NB4 (cell line): ENCODE data around the gene LRRC42.

Experiments
- POLR2A ChIP-seq: IDR thresholded peaks from 2 replicates; pipeline ENCODE4 v1.6.1; 2011; ENCODE audit warnings: mild to moderate bottlenecking; ENCODE audit not compliant: insufficient read length; ENCODE audit errors: extremely low read depth
- TF ChIP-seq, protein P1 (sequence below): IDR thresholded peaks from one replicate; pipeline ENCODE4 v1.5.1; 2012; ENCODE audit warnings: low read depth, low read length
- TF ChIP-seq, protein P2 (sequence below): IDR thresholded peaks from 2 replicates; pipeline ENCODE4 v1.6.1; 2011; ENCODE audit warnings: low read depth, low read length

DNA sequence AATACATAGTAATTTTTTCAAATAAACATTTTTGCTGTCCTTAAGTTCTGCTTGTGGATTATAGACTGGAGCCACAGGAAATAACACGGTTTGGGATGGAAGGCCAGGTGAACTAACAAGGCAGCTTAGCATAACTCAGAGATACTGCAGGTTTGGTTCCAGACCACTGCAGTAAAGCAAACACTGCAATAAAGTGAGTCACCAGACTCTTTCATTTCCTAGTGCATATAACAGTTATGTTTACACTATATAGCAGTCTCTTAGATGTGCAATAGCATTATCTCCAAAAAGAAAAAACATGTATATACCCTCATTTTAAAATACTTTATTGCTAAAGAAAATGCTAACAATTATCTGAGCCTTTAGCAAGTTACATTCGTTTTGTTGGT lies 22.0 kb downstream of the LRRC42 start:
- TF ChIP-seq, protein P1, sequence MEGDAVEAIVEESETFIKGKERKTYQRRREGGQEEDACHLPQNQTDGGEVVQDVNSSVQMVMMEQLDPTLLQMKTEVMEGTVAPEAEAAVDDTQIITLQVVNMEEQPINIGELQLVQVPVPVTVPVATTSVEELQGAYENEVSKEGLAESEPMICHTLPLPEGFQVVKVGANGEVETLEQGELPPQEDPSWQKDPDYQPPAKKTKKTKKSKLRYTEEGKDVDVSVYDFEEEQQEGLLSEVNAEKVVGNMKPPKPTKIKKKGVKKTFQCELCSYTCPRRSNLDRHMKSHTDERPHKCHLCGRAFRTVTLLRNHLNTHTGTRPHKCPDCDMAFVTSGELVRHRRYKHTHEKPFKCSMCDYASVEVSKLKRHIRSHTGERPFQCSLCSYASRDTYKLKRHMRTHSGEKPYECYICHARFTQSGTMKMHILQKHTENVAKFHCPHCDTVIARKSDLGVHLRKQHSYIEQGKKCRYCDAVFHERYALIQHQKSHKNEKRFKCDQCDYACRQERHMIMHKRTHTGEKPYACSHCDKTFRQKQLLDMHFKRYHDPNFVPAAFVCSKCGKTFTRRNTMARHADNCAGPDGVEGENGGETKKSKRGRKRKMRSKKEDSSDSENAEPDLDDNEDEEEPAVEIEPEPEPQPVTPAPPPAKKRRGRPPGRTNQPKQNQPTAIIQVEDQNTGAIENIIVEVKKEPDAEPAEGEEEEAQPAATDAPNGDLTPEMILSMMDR, result no peak
- TF ChIP-seq, protein P2, sequence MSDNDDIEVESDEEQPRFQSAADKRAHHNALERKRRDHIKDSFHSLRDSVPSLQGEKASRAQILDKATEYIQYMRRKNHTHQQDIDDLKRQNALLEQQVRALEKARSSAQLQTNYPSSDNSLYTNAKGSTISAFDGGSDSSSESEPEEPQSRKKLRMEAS, result no peak
- TF ChIP-seq POLR2A, result no peak
